AG20443 (cell line): Measurements from ENCODE around the gene VWA2.

Experiments
- DNase-seq: peaks from one replicate; pipeline ENCODE4 v3.0.0; 2012; ENCODE audit warnings: low spot score, mixed read lengths

Gene VWA2, protein sequence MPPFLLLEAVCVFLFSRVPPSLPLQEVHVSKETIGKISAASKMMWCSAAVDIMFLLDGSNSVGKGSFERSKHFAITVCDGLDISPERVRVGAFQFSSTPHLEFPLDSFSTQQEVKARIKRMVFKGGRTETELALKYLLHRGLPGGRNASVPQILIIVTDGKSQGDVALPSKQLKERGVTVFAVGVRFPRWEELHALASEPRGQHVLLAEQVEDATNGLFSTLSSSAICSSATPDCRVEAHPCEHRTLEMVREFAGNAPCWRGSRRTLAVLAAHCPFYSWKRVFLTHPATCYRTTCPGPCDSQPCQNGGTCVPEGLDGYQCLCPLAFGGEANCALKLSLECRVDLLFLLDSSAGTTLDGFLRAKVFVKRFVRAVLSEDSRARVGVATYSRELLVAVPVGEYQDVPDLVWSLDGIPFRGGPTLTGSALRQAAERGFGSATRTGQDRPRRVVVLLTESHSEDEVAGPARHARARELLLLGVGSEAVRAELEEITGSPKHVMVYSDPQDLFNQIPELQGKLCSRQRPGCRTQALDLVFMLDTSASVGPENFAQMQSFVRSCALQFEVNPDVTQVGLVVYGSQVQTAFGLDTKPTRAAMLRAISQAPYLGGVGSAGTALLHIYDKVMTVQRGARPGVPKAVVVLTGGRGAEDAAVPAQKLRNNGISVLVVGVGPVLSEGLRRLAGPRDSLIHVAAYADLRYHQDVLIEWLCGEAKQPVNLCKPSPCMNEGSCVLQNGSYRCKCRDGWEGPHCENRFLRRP

GRCh38 chr10:114239117-114239993, at the start of gene VWA2:
TSS of gene VWA2 (plus strand) at chr10:114239254. CDS start at chr10:114248714, 9,460 bp downstream.
- DNase-seq, result no peak

- DNase-seq, result no peak
Measured at GRCh38 chr10:114189700-114190099, 49.4 kb upstream of the VWA2 start.

DNA sequence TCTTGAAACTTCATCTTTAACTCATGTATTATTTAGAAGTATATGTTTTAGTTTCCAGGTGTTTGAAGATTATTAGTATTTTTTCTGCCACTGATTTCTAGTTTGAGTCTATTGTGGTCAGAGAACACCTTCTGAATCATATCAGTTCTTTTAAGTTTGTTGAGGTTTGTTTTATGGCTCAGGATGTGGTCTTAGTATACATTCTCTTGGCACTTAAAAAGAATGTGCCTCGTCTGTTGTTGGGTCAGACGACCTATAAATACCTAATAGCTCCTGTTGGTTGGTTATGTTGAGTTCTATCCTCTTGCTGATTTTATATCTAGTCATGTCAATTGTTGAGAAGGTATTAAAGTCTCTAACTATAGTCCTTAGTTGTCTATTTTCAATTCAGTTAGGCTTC, 44.0 kb upstream of the VWA2 start:
- DNase-seq, result no peak

DNA sequence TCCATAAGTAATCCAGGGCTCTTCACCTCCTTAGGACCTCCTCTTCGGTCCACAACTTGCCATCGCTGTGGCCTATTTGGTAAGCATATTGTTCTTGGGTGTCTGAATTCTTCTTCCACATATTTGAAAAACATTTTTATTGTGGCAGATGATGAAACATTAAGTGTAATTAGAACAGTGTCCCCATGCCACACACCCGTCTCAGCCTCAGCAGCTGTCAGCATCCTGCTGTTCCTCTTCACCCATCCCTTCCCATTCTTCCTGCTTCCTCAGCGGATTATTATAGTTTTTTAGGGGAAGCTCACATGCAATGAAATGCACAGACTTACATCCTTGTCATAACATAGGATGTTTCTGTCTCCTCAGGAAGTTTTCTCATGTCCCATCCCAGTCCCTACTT, 39.8 kb upstream of the VWA2 start:
- no peak for DNase-seq

GRCh38 chr10:114202812-114203211, 36.2 kb upstream of the VWA2 start:
- DNase-seq, result no peak

- no peak for DNase-seq
Measured at GRCh38 chr10:114206902-114207301, 32.2 kb upstream of the VWA2 start.

DNA sequence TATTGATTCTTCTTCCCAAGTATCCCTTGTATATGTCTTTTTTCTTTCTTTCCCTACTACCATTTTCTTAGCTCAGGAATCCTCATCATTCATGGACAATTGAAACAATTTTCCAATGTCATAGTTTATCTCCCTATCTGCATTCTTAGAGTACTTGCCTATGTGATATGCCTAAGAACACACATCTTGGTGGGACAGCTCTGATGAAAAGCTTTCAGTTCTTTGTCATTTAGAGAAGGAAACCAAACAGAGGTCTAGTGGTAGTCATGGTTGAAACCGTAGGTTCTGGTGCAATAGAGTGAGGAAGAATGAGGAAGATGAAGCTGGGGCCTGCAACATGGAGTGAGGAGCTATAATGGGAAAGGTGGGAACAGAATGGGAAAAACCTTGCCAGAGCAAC, 31.7 kb upstream of the VWA2 start:
- no peak for DNase-seq

DNA sequence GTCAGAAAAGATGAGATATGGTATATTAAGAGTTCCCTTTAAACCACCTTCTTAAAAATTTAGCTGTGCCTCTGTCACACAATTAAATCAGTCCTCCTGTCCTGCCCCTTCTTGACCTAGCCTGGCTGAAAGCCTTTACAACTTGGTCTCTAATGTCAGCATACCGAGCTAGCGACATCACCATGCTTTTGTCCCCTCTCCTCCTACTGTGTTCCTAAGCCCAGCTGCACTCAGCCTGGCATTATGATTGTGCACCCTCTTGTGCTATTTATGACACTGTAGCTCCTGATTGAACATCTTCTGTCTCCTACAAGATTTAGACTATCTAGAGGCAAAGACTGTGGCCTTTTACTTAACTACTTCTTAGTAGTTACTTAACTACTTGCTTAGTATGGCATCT, 30.7 kb upstream of the VWA2 start:
- DNase-seq, result no peak

DNA sequence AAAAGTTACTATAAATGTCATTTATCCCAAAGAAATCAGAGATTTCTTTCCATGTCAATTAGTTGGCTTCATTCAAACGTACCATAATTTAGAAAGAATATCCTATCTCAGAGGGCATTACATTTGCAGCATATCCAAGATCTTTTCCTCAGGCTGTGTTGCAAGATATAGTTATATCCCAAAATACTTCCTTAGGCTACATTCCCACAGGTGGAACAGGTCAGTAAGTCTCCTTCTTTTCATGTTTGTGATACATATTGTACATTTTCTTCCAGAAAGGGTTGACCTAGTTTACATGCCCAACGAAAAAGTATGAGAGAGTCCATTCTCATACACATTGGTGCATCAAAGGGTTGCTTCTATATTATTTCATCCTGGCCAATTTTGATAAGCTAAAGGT, 26.9 kb upstream of the VWA2 start:
- no peak for DNase-seq

- DNase-seq, result no peak
Measured at GRCh38 chr10:114215033-114215432, 24.0 kb upstream of the VWA2 start.

- no peak for DNase-seq
Measured at GRCh38 chr10:114220281-114220680, 18.8 kb upstream of the VWA2 start.

DNA sequence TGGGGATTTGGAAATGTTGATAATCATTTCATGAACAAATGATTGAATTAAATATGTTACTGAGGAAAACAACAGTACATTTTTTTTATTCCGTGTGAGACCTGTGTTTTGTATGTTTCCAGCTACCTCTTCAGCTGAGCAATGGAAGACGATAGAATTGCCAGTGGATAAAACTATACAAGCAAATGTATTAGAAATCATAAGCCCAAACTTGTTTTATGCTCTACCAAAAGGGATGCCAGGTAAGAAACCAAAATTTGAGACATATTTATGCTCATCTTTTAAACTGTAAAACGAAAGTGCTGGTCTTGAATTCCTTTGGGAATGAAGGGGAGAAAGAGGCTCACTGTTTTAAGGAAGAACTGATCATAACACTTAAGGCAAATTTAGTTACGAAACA, 17.8 kb upstream of the VWA2 start:
- no peak for DNase-seq

GRCh38 chr10:114223066-114223465, 16.0 kb upstream of the VWA2 start:
- DNase-seq, result no peak

GRCh38 chr10:114228156-114228555, 10.9 kb upstream of the VWA2 start:
- DNase-seq, result no peak

DNA sequence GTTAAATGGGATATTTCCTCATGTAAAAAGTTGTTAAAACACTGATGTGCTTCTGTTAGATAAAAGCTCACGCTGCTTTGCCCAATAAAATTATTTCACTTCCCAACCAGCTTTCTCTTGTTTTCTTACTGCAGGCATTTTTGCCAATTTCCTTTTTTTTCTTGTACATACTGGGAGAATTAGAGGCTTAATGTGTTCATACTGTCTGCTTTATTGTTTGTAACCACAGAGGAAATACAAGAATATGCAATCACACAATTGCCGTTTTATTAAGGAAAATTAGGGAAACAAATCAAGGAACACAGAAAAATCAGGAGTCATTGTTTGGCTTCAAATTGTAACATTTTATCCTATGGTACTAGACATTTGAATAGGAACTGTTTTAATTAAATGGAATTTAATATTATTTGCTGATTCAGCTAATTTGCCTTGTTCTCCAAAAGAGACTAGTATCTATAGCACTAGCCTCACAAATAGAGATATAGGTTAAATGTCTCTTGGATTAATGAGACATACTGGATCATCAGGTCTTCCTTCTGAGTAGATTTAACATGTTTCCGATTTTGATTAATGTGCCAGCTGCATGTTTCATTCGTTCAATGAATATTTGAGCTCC, 6.4 kb upstream of the VWA2 start:
- no peak for DNase-seq

GRCh38 chr10:114233482-114233881, 5.6 kb upstream of the VWA2 start:
- DNase-seq, result no peak

DNA sequence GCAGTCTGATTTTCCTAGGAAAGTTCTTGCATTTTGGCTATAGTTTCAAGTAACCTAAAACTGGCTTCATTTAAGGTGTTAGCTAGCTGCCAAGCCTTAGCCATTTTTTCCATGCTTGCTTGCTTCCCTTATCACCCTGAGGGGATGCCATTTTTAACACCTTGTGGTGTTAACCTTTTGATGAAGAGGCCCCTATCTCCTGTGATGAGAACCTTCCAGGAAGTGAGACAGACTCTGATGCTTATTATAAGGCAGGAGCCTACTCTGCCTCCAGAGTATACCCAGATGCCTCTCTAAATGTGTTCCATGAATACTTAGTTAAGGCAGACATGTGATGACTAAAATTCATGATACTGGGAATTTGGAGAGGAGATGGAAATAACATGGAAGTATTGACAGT, 4.9 kb upstream of the VWA2 start:
- DNase-seq, result no peak

GRCh38 chr10:114239994-114240345, 916 bp downstream of the VWA2 start:
- DNase-seq, result no peak

DNA sequence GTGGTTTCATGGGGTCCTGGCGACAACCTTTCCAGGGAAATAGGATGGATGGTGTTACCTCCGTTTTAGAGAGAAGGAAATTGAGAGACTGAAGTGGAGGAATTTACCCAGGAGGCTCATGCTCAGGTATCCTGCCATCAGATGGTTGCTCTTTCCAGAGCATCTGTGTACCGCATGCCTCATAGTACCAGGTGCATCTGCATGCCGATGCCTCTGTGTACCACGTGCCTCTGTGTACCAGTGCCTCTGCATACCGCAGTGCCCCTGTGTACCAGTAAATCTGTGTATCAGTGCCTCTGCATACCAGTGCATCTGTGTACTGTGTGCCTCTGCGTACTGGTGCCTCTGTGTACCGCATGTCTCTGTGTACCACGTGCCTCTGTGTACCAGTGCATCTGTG, 3.2 kb downstream of the VWA2 start:
- DNase-seq, result no peak

DNA sequence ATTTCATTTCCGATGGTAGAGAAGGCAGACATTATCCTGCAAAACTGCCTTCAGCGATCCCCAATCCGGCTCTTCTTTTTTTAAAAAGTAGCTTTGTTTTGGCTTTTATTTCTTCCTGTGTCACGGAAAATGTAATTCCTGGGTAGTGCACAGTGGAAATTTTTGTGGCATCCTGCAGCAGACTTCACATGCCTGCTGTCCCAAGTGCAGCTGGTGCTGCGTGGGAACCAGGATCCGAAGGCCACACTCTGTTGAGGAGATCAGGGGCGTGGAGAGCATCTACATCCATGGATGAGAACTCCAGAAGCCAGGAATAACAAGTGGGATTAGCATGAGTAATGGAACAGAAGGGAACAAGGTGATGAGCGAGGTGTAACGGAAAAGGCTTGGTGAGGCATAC, 4.6 kb downstream of the VWA2 start:
- no peak for DNase-seq

DNA sequence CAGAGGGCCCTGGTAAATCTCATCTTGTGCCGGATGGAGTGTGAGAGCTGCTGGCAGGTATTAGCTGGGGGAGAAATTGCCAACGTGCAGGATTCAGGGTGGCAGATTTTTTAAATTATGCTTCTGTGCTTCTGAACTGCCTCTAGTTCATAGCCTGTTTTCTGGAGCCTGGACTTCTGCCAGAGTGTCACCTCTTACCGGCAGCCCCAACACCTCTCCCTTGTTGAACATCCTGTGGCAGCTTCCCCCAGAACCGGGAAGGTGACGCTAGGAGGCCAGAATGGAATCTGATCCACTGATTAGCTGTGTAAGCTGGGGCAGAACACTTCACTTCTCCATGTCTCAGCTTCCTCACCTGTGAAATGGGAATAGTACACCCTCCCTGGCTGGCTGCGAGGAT, 5.1 kb downstream of the VWA2 start:
- DNase-seq, result no peak

DNA sequence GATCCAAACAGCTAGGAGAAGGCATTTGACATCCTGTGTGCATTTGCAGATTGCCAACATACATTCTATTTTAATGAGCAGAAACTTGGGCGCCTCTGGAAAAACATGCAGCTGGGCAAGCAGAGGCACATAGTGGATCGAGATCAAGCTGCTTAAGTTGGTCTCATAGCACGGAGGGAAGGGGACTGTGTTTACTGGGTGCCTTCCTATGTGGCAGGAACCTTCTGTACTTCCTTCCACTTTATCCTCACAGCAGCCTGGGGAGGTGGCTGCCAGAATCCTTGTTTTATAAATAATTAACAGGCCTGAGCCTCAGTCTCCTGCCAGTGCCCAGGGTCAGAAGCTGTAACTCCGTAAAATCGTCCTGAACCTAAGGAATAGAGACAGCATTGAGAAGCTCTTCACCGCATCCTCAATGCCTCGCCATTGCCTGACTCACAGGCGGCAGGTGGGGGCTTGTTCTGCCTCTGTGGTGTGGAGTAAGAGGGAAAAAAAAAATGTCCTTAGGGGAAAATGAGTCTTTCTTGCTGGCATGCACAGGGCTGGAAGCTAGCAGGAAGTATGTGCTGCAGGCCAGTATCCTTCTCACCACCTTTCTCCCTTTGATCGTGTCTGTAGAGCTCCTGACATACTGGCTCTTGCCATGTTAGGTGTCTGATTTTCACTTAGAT, 6.2 kb downstream of the VWA2 start:
- no peak for DNase-seq
